ENCODE measurements around the gene HLCS.

Gene HLCS

GRCh38 chr21:36927719-36928117, 38.8 kb downstream of the HLCS start:
- Histone ChIP-seq H3K27ac (no peak overlapping the region), H3K4me3 (no peak overlapping the region)
- DNase-seq (ENCODE audit: low spot score) = no peak
- TF ChIP-seq CTCF (IDR thresholded peaks at IDR 0.05) = peak; percentile 85

- H3K4me3 ChIP-seq = no peak overlapping the region
Measured at GRCh38 chr21:36926989-36927718, 39.3 kb downstream of the HLCS start.

GRCh38 chr21:36923270-36923669, 43.2 kb downstream of the HLCS start:
- no peak overlapping the region for H3K4me3 ChIP-seq
- TF ChIP-seq CTCF (IDR thresholded peaks at IDR 0.05) = no peak
- DNase-seq (ENCODE audit: low spot score) = no peak
- H3K27ac ChIP-seq = no peak overlapping the region

More at GRCh38 chr21:36926989-36927718, 39.3 kb downstream of the HLCS start:
- no peak for TF ChIP-seq CTCF (IDR thresholded peaks at IDR 0.05)
- no peak for DNase-seq (ENCODE audit: low spot score)
- H3K27ac ChIP-seq = no peak overlapping the region

GRCh38 chr21:36922861-36923260, 43.6 kb downstream of the HLCS start:
- H3K27ac ChIP-seq = no peak overlapping the region
- DNase-seq (ENCODE audit: low spot score) = no peak
- H3K4me3 ChIP-seq = no peak overlapping the region
- TF ChIP-seq CTCF (IDR thresholded peaks at IDR 0.05) = no peak

- Histone ChIP-seq H3K4me3 (no peak overlapping the region), H3K27ac (no peak overlapping the region)
- TF ChIP-seq CTCF (IDR thresholded peaks at IDR 0.05) = no peak
- DNase-seq (ENCODE audit: low spot score) = no peak
Measured at GRCh38 chr21:36918291-36918690, 48.2 kb downstream of the HLCS start.

GRCh38 chr21:36917471-36918158, 48.9 kb downstream of the HLCS start:
- H3K27ac ChIP-seq = no peak overlapping the region
- no peak overlapping the region for H3K4me3 ChIP-seq
- TF ChIP-seq CTCF (IDR thresholded peaks at IDR 0.05) = no peak
- DNase-seq (ENCODE audit: low spot score) = no peak

GRCh38 chr21:36916718-36917117, 49.8 kb downstream of the HLCS start:
- no peak for DNase-seq (ENCODE audit: low spot score)
- TF ChIP-seq CTCF (IDR thresholded peaks at IDR 0.05) = no peak
- no peak overlapping the region for H3K4me3 ChIP-seq
- H3K27ac ChIP-seq = no peak overlapping the region

All from coronary artery (tissue), 2 donors.